ENCODE measurements around the gene LRRN2.

GRCh38 chr1:204576422-204576821 is 109.1 kb downstream of the LRRN2 start:
- TF ChIP-seq, protein P1, sequence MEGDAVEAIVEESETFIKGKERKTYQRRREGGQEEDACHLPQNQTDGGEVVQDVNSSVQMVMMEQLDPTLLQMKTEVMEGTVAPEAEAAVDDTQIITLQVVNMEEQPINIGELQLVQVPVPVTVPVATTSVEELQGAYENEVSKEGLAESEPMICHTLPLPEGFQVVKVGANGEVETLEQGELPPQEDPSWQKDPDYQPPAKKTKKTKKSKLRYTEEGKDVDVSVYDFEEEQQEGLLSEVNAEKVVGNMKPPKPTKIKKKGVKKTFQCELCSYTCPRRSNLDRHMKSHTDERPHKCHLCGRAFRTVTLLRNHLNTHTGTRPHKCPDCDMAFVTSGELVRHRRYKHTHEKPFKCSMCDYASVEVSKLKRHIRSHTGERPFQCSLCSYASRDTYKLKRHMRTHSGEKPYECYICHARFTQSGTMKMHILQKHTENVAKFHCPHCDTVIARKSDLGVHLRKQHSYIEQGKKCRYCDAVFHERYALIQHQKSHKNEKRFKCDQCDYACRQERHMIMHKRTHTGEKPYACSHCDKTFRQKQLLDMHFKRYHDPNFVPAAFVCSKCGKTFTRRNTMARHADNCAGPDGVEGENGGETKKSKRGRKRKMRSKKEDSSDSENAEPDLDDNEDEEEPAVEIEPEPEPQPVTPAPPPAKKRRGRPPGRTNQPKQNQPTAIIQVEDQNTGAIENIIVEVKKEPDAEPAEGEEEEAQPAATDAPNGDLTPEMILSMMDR (IDR thresholded peaks at IDR 0.05; ENCODE audit: low read depth, low read length): no peak
- TF ChIP-seq POLR2A (IDR thresholded peaks at IDR 0.05; ENCODE audit: extremely low read depth, insufficient read length): no peak
